ENCODE measurements around the gene UXS1.
"Not testable (repeated sequence)": the region's sequence is repeated elsewhere in the genome, so short reads cannot be mapped to it uniquely, and the experiment has no call there.

UXS1 gene

DNA sequence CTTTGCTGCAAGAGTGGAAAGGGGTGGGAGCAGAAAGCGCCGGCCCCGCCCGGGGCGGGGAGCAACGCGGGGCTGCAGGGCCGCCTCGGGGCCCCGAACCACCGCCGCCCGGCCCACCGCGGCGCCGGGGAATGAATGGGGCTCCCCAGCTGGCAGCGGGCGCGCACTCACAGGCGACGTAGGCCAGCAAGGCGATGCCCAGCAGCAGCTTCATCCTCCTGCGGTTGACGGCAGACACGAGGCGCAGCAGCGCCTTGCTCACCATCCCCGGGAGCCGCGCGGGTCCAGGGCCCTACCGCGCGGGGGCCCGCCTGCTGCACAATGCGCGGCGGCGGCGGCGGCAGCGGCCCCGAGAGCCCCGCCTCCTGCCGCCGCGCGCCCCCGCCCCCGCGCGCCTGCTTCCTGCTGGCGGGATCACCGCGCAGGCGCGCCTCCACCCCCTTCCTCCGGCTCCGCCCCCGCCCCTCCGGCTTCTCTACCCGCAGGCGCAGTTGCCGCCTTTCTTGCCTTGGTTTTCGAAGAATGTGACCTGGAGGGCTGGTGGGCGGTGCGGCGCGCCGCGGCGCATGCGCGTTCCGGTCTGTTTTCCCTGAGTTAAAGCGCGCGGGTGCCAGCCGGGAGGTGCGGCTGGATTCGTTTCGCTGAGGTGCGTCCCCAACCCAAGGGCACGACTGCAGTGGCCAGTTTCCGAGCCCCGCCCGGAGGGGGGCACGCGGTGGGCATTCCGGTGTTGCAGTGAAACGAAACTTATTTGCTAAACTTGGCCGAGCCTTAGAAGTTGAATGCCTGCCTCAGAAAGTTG lies at the start of gene UXS1:
Gene UXS1, minus strand, starts transcription at position 325 of the 802 bp plus-strand sequence. Its CDS starts 60 bp downstream, at position 265.
- DNase-seq (ENCODE audit: low read depth), result peak; percentile 88

DNA sequence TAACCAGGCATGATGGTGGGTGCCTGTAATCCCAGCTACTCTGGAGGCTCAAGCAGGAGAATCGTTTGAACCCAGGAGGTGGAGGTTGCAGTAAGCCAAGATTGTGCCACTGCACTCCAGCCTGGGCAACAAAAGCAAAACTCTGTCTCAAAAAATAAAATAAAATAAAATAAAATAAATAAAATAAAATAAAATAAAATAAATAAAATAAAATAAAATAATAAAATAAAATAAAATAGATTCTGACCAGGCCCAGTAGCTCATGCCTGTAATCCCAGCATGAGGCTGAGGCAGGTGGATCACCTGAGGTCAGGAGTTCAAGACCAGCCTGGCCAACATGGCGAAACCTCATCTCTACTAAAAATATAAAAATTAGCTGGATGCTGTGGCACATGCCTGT lies 45.4 kb upstream of the UXS1 start:
- not testable (repeated sequence) for DNase-seq (ENCODE audit: low read depth)

- DNase-seq (ENCODE audit: low read depth), result not testable (repeated sequence)
These were observed 41.3 kb upstream of the UXS1 start for GRCh38 chr2:106235392-106235791.

DNA sequence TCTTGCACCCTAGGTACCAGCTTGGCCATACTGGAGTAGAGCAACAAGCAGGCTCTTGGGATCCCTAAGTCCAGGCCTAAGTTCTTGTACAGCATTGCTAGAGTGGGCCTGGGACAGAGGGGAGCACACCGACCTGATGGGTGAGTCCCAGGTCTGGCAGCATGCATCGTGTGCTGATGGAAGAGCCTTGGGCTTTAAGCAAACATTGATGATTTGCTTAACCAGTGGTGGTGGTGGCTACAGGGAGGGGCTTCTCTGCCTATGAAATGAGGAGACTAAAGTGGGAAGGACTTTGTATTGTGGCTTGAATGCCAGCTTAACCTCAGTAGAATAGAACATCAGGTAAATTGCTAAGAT lies 39.2 kb upstream of the UXS1 start:
- DNase-seq (ENCODE audit: low read depth), result no peak

- no peak for DNase-seq (ENCODE audit: low read depth)
These were observed 38.7 kb upstream of the UXS1 start for GRCh38 chr2:106232638-106233349.

GRCh38 chr2:106223347-106223746 lies 29.2 kb upstream of the UXS1 start:
- DNase-seq (ENCODE audit: low read depth), result no peak

DNA sequence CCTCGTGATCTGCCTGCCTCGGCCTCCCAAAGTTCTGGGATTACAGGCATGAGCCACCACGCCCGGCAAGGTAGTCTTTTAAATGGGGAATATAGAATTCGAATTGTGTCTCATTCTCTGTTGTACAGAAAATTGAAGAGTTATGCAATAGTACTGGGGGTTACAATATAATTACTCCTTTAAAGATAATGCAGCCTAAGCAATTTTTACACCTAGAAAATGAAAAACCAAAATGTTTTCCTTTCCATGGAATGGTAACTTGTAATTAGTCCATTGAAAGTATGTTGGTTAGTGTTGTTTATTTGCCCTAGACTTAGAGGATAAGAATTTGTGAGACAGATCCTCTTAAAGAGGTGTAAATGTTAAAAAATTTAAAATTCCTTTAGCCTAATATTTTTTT lies 28.0 kb upstream of the UXS1 start:
- not testable (repeated sequence) for DNase-seq (ENCODE audit: low read depth)

GRCh38 chr2:106219813-106220212 lies 25.7 kb upstream of the UXS1 start:
- DNase-seq (ENCODE audit: low read depth), result no peak

DNA sequence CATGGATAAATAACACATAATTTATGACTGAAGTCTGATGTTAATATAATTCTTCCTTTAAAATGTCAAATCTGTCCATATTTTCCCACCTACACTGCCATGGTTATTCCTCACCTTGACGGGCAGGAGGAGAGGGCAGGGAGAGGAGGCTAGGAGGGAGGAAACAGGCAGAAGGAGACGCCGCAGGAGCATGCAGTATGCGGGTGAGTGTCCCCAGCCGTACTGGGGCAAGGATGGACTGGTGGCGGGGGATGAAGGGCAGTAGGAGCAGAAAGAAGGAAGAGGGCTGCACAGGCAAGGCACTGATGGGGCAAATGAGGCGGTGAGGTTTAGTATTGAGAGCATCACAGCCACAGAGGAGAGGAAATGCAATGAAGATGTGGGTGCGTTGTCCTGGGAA lies 25.1 kb upstream of the UXS1 start:
- not testable (repeated sequence) for DNase-seq (ENCODE audit: low read depth)

DNA sequence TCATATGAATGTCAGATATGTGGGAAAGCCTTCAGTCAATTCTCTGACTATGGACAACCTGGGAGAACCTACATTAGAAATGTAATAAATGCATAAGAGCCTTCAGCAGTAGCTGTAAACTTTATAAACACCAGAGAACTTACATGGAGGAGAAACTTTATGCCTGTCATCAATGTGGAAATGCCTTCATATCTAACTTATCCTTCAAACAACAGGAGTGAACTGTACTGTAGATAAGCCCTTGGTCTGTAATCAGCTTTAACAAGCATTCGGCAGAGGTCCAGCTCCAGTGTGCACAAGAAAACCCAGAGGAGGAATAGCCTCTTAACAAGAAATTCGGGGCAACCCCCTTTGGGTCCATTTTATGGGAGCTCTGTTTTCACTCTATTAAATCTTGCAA lies 14.8 kb upstream of the UXS1 start:
- DNase-seq (ENCODE audit: low read depth), result no peak

DNA sequence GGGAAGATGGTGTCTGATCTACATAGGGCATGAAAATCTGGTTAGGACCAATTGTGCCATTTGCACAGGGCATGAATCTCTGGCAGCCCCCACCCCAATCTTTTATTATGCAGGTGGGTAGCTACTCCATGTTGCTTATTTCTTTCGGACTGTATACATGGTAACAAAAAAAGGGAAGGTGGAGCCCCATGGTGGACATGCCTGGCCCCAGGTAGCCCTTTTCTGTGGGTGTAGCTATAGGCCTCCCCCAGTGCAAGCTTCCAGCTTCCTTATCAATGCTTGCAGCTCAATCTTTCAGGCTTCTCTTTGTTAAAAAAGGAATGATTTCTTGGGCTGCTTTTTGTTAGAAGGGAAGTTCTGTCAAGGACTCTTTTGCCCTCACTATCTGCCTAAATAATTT lies 14.3 kb upstream of the UXS1 start:
- no peak for DNase-seq (ENCODE audit: low read depth)

DNA sequence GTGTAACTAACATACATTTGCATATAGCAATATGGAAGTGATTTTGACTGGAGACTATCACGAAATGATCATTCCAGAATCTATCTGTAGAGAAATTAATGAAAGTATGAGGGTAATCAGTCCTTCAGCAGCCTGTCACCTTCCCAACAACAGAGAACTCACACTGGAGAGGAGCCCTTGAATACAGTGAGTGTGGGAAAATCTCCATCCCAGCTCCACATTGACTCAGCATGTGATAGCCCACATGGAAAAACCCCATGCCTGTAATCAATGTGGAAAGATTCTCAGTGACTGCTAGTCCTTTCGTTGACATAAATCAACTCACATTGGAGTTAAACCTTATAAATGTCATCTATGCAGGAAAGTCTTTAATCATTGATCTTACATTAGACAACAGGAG lies 13.1 kb upstream of the UXS1 start:
- no peak for DNase-seq (ENCODE audit: low read depth)

- no peak for DNase-seq (ENCODE audit: low read depth)
These were observed 11.4 kb upstream of the UXS1 start for GRCh38 chr2:106205488-106205887.

- not testable (repeated sequence) for DNase-seq (ENCODE audit: low read depth)
These were observed 10.4 kb upstream of the UXS1 start for GRCh38 chr2:106204551-106204950.

GRCh38 chr2:106201661-106202060 lies 7.6 kb upstream of the UXS1 start:
- DNase-seq (ENCODE audit: low read depth), result no peak

DNA sequence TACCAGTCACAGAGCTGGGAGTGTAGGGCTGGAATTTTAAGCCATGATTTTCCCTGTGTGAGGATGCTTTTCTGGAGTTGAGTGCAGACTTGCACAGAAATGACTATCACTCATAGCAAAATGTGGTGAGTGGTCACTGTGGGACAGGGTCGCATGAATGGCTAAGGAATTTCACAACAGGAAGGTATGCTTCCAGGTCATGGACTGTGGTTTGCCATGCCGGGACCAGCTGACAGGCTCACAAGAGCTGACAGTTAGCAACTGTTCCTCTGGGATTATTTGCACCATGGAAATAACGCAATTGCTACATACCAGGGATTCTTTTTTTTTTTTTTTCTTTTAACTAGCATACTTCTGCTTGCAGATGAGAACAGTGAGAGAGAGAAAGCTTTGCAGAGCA lies 3.8 kb upstream of the UXS1 start:
- DNase-seq (ENCODE audit: low read depth), result peak; percentile 63

GRCh38 chr2:106195981-106196380 lies 1.9 kb upstream of the UXS1 start:
- DNase-seq (ENCODE audit: low read depth), result no peak

DNA sequence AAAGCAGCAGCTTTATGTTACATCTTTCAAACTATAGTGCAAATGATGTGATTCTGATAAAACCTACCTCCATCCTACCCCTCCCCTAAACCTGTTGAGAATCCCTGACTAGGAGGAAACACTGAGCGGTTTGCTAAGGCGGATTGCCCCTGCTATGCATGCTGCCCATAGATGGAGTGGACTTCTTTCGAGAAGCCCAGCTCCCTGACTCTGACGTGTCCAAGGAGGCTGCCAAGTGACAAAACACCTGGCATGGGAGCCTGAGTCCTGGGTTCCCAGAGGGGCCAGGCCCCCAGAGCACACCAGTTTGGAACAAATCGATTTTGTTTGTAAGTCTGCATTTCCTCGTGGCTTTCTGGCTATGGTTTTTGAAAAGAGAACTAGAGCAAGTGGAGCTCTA lies 1.4 kb upstream of the UXS1 start:
- no peak for DNase-seq (ENCODE audit: low read depth)

DNA sequence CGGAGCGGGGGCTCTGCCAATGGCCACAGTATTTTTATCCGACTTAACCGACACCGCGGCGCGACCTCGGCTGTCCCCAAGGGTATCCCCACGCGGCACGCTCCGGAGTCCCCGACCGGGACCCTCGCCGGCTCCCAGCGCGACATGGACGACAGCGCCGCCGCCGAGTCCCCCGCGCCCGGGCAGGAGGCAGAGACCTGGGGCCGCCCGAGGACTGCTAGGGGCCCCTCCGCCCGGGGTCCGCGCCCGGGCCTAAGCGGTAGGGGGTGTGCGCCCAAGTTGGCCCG lies 468 bp downstream of the UXS1 start:
- DNase-seq (ENCODE audit: low read depth), result no peak

DNA sequence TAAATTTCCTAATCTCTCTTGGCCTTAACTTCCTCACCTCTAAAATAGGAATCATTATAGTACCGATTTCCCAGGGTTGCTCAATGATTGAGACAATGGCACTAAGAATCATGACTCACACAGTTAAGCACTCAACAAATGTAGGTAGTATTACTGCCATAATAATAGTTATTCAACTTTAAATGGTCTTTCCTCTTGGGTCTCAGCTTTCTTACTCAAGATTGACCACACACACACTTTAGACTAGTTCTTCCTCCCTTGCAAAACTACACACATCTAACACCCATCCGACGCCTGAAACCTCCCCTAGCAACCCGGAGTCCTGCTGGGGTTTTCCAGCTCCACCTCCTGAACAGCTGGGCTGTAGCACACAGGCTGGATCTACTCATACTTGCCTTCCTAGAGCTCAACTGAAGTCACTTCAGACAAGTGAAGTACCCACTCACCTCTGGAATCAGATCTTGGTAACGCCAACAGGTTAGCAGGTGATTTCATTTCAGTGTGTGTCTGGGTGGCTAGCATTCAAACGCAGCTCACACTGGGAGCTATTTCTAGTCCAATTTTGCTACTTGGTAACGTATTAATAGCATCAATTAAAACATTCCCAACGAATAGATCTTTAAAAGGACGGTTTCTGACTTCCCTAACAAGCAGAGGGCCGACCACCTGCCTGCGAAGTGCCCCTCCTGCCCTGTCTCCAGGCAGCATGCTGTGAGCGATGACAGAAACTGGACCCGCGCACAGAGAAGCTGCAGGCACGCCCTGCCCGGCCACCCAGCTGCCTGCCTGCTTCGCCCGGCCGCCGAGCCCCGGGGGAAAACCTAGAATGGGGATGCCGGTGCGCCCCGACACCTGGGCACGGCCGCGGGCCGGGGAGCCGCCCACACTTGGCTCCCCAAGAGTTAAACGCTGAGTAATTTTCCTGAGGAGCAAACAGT lies 1.1 kb downstream of the UXS1 start:
- DNase-seq (ENCODE audit: low read depth), result no peak

GRCh38 chr2:106191511-106192016 lies 2.5 kb downstream of the UXS1 start:
- DNase-seq (ENCODE audit: low read depth), result no peak

GRCh38 chr2:106189764-106190468 lies 4.2 kb downstream of the UXS1 start:
- DNase-seq (ENCODE audit: low read depth), result no peak

Data from HS-27A (cell line).